ENCODE results near the gene RBP4.

RBP4 gene

DNA sequence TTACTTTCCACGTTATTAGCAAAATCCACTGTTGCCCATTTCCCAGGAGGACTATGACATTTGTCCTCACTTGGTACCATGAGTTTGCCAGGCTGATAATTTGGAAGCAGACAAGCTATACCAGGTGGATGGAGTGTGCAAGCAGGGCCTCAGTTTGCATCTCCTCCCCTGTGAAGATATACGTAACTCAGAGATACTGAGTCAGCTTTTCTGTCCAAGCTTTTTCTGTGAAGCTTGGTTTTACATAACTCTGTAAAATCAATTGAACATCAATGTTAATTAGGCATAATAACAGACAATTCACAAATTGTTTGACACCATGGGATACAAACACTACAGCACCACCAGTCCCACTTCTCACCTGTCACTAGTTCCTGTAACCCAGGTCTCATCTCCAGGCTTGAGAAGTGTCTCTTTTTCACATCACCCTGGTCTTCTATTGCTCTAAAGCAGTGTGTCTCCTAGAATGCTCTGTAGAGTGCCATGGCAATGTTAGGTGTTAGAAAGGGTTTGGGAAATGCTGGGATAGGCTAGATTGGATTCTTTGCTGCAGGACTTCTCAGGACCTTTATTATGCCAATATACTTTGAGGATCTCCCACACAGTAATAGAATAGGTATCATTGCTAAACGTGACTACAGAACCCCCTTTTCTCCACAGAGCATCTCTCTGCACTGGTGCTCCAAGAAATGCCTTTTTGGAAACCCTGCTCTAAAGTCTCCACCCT is 20.9 kb downstream of the RBP4 start:
- H3K27me3 Mint-ChIP-seq, result peaks cover 9% of the 10 kb centered on the region
- no peak overlapping the region for H3K27ac Mint-ChIP-seq
- no peaks in the 10 kb centered on the region for H3K4me1 Mint-ChIP-seq
- no peak overlapping the region for H3K4me3 Mint-ChIP-seq
- peaks cover 6% of the 10 kb centered on the region for H3K36me3 Mint-ChIP-seq
- H3K9me3 Mint-ChIP-seq, result peaks cover 13% of the 10 kb centered on the region

DNA sequence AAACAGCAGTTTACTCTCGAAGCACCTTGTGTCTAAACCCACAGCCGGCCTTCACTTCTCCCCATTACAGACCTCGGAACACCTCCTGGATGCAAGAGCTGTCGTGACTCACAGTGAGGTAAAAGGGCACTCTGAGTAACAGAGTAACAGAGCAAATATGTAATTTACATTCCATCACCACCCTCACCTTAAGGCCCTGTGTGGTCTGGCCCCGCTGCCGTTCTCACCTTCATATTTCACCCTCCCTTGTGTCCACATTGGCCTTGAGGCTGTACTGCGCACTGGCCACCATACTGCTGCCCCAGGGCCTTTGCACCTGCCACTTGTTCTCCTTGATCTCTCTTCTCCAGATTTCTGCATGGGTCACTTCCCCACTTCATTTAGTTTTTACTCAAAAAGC is 21.9 kb downstream of the RBP4 start:
- H3K27me3 Mint-ChIP-seq, result peaks cover 9% of the 10 kb centered on the region
- H3K36me3 Mint-ChIP-seq, result peaks cover 6% of the 10 kb centered on the region
- H3K27ac Mint-ChIP-seq, result no peak overlapping the region
- H3K9me3 Mint-ChIP-seq, result peaks cover 13% of the 10 kb centered on the region
- no peaks in the 10 kb centered on the region for H3K4me1 Mint-ChIP-seq
- H3K4me3 Mint-ChIP-seq, result no peak overlapping the region

DNA sequence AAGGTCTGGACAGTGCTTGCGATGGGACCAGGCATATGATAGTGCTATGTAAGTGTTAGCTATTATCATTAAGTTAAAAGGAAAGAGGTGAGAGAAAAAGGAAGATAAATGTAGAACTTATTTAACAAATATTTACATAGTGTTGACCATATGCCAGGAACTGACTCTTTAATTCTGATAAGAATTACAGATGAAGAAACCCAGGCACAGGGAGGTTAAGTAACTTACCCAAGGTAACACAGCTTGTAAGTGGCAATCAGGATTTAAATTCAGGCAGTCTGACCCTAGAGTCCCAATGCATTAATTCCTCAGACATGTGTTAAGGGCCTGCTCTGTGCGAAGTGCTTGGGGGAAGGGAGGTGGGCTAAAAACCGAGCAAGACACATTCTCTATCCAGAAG is 23.5 kb downstream of the RBP4 start:
- H3K4me1 Mint-ChIP-seq, result peaks cover 5% of the 10 kb centered on the region
- peaks cover 9% of the 10 kb centered on the region for H3K27me3 Mint-ChIP-seq
- H3K36me3 Mint-ChIP-seq, result peaks cover 6% of the 10 kb centered on the region
- H3K27ac Mint-ChIP-seq, result no peak overlapping the region
- peaks cover 13% of the 10 kb centered on the region for H3K9me3 Mint-ChIP-seq
- no peak overlapping the region for H3K4me3 Mint-ChIP-seq

DNA sequence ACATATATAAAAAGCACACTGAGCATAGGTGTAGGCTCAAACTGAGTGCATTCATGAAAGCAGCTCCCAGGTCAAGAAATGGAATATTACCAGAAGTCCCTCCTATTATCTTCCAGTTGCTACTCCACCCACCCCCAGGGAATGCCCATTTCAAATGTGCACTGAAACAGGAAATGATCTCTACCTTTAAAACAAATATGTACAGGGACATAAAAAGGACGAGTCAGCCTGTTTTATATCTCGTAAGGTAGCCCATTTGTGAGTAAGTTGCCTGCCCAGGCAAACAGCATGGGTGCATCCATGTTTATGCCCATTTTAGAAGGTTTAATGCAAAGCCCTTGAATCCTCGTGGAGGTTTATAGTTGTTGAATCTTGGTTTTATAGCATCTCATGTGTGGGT is 24.1 kb downstream of the RBP4 start:
- H3K4me3 Mint-ChIP-seq, result no peak overlapping the region
- H3K36me3 Mint-ChIP-seq, result peaks cover 6% of the 10 kb centered on the region
- H3K9me3 Mint-ChIP-seq, result peaks cover 13% of the 10 kb centered on the region
- H3K27ac Mint-ChIP-seq, result no peak overlapping the region
- H3K4me1 Mint-ChIP-seq, result peaks cover 5% of the 10 kb centered on the region
- H3K27me3 Mint-ChIP-seq, result peaks cover 9% of the 10 kb centered on the region

DNA sequence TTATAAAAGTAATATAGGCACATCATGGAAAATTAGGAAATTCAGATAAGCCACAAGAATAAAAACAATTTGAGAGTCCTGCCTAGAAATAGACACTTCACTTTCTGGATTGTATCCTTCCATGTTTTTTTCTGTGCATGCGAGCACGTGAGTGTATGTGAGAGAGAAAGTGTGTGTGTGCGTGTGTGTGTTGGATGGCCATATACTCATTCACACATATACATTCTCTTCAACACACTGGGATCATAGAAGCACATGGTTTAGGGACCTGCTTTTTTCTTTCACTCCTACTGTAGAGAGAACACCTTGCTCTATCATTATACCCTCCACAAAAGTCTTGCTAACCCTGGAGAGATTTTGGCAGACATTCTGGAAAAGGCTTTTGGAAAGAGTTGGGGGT is 27.1 kb downstream of the RBP4 start:
- H3K27me3 Mint-ChIP-seq, result peaks cover 12% of the 10 kb centered on the region
- H3K4me3 Mint-ChIP-seq, result no peak overlapping the region
- H3K9me3 Mint-ChIP-seq, result no peaks in the 10 kb centered on the region
- no peak overlapping the region for H3K27ac Mint-ChIP-seq
- peaks cover 5% of the 10 kb centered on the region for H3K4me1 Mint-ChIP-seq
- H3K36me3 Mint-ChIP-seq, result no peaks in the 10 kb centered on the region

DNA sequence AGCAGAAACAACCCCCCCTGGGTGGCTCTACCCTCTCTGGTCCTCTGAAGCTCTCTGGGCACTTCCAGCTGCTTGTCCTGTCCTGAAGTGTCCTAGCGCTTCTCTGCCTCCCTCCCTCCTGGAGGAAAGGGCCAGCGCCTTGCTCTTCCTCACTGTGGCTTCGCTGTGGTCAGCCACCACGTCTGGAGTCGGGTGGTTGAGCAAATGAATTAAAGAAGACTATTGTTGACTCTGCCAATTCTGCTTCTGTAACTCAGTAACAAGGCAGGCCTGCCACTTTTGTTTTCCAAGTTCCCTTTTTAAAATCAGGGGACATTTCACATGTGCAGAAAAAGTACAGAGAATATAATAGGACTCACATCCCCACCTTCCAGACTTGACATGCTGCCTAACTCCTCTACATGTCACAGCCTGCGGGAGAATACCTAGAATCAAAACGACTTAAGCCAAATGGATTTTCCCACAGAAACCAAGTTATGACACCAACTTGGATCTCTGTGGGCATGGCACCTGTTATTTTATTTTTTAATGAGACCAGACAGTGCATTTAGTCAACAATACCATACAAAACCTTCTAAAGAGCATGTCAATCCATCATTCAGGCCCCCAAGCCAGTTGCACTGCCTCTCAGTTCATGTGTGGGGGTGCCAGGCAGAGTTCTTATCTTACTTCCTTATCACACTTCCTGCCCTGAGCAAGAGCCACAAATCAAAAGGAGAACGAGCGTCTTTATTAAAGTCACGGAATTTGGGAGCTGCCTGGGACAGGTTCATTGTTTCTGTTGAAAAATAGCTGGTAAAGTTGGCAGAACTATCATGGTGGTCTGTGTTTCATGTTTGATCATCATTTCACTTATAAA is 27.8 kb downstream of the RBP4 start:
- Mint-ChIP-seq H3K4me3 (no peak overlapping the region), H3K27me3 (peaks cover 14% of the 10 kb centered on the region)

DNA sequence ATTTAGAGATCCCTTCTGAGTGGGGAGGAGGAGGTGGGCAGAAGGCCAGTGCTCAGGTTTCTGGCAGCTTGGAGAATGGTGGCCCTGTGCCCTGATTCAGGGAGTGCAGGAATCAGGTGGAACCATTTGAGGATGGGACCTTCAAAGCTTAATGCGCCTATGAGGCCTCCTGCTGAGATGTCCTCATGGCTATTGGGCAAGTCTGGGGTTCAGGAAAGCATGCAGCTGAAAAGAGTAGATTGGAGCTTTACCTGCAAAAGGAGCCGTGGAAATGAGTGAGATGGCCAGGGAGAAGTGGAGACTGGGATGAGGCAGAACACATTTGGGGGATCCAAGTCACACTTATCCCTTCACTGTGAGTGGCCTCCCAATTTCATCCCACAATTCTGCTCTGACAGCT is 28.4 kb downstream of the RBP4 start:
- H3K9me3 Mint-ChIP-seq, result no peaks in the 10 kb centered on the region
- no peaks in the 10 kb centered on the region for H3K36me3 Mint-ChIP-seq
- peaks cover 5% of the 10 kb centered on the region for H3K4me1 Mint-ChIP-seq
- peaks cover 18% of the 10 kb centered on the region for H3K27me3 Mint-ChIP-seq
- no peak overlapping the region for H3K4me3 Mint-ChIP-seq
- H3K27ac Mint-ChIP-seq, result no peak overlapping the region

More for the DNA sequence above, 27.8 kb downstream of the RBP4 start:
- Mint-ChIP-seq H3K9me3 (no peaks in the 10 kb centered on the region), H3K4me1 (peaks cover 5% of the 10 kb centered on the region), H3K36me3 (no peaks in the 10 kb centered on the region), H3K27ac (no peak overlapping the region)

DNA sequence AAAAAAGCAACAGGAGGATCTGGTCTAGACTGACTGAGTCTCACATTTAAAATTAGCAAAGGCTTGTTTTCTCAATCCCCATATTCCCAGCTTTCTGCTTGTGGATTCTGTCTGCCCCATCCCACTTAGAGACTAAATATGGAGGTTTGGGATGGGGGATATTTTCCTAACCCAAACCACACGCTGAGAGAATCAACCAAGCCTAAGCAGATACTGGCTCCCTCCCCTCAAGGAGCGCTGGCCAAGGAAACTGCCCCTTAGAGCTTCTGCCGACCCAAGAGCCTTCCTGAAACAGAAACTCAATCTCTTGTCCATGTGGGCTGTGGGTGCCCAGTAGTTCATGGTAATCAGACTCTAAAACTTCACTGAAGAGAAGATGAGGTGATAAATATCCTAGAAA is 30.7 kb downstream of the RBP4 start:
- Mint-ChIP-seq H3K4me1 (peaks cover 5% of the 10 kb centered on the region), H3K27ac (no peak overlapping the region)

DNA sequence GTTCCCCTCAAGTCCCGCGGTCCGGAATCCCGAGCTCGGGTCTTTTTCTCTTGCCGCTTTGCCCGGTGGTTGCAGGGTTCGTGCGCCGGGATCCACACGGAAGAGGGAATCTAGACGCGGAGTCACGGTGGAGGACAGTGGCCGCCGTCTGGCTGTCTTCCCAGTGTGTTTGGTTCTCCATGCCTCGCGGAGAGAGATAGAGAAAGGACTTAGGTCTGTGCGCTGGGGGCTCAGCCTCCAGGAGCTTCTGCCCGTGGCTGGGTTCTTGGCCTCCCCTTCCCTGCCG is 33.0 kb downstream of the RBP4 start:
- no peaks in the 10 kb centered on the region for H3K9me3 Mint-ChIP-seq
- no peaks in the 10 kb centered on the region for H3K36me3 Mint-ChIP-seq
- H3K27ac Mint-ChIP-seq, result no peak overlapping the region
- no peaks in the 10 kb centered on the region for H3K4me1 Mint-ChIP-seq
- H3K27me3 Mint-ChIP-seq, result peaks cover 29% of the 10 kb centered on the region
- no peak overlapping the region for H3K4me3 Mint-ChIP-seq

More for the DNA sequence above, 30.7 kb downstream of the RBP4 start:
- Mint-ChIP-seq H3K9me3 (no peaks in the 10 kb centered on the region), H3K4me3 (no peak overlapping the region), H3K36me3 (no peaks in the 10 kb centered on the region), H3K27me3 (peaks cover 29% of the 10 kb centered on the region)

DNA sequence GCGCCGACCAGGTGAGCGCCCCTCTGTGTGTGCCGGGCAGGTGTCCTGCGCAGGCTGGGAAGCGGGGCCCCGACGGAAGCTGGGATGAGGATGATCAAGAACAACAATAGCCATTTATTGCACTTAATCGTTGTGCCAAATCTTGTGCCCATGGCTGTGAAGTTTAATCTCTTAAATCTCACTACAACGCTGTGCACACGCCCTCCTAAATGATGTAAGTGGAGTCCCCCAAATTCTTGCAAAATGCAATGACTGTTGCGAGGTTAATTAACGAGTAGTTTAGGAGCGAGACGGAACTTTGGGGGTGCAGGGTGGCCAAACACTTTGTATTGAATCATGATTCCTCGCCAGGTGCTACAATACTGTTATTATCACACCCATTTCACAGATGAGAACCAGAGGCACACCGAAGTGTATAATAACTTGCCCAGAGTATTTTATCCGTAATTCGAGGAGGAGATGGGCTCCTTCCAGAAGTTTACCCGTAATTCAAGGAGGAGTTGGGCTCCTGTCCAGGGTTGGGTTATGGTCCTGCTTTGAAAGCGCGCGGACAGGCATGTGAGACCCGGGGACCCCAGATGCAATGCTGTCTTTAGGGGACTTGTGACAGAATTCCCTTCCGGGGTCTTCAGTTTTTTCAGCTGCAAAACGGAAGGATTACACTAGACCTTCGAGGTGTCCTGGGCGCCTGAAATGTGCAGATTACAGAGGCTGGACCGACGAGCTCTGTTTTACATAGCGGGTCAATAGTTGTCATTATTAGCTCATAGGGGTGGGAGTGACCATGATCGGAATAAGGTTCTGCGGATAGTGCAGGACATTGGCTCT is 33.5 kb downstream of the RBP4 start:
- Mint-ChIP-seq H3K36me3 (no peaks in the 10 kb centered on the region), H3K4me1 (no peaks in the 10 kb centered on the region), H3K27me3 (peaks cover 29% of the 10 kb centered on the region), H3K4me3 (no peak overlapping the region), H3K27ac (no peak overlapping the region), H3K9me3 (no peaks in the 10 kb centered on the region)

DNA sequence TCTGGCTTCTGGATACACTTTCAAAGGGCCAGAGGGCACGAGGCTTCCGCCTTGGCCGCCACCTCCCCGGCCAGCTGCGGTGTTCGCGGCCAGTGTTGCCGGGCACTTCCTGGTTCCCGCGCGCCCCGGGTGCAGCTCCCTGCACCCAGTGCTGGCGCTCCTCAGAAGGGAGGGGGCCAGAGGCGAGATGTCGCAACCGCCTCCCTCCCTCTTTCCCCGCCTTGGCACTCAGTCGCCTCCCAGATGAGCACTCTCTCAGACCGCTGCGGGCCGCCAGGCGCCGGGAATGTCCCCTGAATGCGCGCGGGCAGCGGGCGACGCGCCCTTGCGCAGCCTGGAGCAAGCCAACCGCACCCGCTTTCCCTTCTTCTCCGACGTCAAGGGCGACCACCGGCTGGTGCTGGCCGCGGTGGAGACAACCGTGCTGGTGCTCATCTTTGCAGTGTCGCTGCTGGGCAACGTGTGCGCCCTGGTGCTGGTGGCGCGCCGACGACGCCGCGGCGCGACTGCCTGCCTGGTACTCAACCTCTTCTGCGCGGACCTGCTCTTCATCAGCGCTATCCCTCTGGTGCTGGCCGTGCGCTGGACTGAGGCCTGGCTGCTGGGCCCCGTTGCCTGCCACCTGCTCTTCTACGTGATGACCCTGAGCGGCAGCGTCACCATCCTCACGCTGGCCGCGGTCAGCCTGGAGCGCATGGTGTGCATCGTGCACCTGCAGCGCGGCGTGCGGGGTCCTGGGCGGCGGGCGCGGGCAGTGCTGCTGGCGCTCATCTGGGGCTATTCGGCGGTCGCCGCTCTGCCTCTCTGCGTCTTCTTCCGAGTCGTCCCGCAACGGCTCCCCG is 34.4 kb downstream of the RBP4 start, which contains the start of gene FFAR4:
TSS of gene FFAR4 (plus strand) at position 231 of the 842 bp plus-strand sequence. CDS start at position 287, 56 bp downstream.
- H3K27ac Mint-ChIP-seq, result no peak within 1 kb of the TSS

DNA sequence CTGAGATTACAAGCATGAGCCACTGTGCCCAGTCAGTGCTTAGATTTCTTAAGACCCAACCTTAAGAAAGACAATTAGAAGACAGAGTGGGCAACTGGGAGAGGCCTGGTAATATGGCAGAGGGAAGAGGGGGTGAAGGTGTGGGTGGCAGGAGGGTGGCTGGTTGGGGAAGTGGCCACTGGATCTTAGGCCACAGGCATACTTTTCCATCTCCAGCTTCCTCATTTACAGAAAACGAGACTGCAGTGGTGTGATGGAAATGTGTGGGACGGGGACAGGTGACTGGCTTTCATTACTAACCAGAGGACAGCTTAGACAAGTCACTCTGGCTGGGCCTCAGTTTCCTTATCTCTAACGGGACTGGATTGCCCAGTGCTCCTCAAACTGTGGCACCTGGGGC is 35.6 kb downstream of the RBP4 start:
- Mint-ChIP-seq H3K4me3 (no peak overlapping the region), H3K9me3 (no peaks in the 10 kb centered on the region), H3K4me1 (no peaks in the 10 kb centered on the region), H3K36me3 (no peaks in the 10 kb centered on the region), H3K27ac (no peak overlapping the region), H3K27me3 (peaks cover 33% of the 10 kb centered on the region)

More for the DNA sequence above, 34.4 kb downstream of the RBP4 start, which contains the start of gene FFAR4:
- Mint-ChIP-seq H3K36me3 (no peaks in the 10 kb centered on the region), H3K4me1 (no peaks in the 10 kb centered on the region), H3K4me3 (no peak within 1 kb of the TSS), H3K27me3 (peaks cover 29% of the 10 kb centered on the region), H3K9me3 (no peaks in the 10 kb centered on the region)

DNA sequence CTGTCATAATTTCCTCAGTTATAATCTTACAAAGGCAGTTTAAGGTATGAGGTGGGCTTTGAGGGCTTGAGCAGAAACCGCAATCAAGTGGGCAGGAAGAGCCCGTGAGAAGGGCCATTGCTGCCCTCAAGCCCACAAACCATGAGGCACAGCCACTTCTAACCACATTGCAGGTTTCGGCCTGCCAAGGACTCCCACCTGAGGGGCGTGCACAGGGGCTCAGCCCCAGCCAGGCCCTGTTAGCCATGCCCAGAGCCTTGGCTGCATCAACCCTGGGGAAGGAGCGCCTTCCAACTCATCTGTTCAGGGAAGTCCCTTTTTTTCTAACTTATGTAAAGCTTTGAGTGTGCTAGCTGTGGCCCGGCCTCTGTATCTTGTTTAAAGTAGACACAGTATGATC is 40.5 kb downstream of the RBP4 start:
- no peaks in the 10 kb centered on the region for H3K4me1 Mint-ChIP-seq
- no peaks in the 10 kb centered on the region for H3K36me3 Mint-ChIP-seq
- H3K9me3 Mint-ChIP-seq, result no peaks in the 10 kb centered on the region
- no peak overlapping the region for H3K27ac Mint-ChIP-seq
- peaks cover 7% of the 10 kb centered on the region for H3K27me3 Mint-ChIP-seq
- H3K4me3 Mint-ChIP-seq, result no peak overlapping the region

DNA sequence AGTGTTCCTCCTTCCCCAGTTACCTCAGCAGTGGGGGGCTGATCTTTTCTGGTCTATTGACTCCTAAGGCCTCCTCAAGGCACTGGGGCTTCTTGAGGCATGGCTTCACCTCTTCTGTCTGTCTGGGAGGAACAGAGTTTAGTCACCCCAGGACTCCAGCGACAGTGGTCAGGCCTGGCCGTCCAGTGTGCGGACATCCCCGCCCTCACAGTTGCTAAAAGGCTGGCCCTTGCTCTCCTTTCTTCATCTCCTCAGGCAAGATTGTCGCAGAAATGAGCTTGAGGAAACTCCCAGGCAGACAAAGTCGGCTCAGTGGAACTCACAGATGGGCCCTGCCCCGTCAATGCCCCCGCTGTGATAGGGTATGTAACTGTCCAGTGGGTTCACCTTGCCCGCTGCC is 41.5 kb downstream of the RBP4 start:
- Mint-ChIP-seq H3K27me3 (peaks cover 7% of the 10 kb centered on the region), H3K27ac (no peak overlapping the region), H3K4me1 (no peaks in the 10 kb centered on the region), H3K36me3 (no peaks in the 10 kb centered on the region), H3K9me3 (no peaks in the 10 kb centered on the region), H3K4me3 (no peak overlapping the region)
